ENCODE results near the gene SLC2A8.

The SLC2A8 gene

DNA sequence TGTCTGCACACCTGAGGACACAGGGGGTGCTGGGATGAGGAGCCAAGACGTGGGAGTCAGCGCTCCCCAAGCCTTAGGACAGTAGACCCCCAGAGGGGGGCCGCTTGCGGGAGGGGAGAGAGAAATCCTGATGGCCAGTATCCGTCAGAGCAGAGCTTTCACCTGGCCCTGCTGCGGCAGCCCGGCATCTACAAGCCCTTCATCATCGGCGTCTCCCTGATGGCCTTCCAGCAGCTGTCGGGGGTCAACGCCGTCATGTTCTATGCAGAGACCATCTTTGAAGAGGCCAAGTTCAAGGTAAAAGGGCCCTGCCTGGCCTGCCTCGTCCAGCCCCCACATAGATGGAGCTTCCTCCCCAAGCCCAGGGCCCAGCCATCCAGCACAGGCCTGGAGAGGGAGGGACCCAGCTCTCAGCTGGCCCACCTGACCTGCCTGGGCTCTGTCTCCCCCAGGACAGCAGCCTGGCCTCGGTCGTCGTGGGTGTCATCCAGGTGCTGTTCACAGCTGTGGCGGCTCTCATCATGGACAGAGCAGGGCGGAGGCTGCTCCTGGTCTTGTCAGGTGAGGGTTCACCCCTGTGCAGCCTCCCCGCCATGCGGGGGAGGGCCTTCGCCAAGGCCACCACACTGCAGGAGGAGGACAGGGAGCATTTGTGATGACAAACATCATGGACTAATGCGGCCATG lies 6.7 kb downstream of the SLC2A8 start:
- DNase-seq (ENCODE audit: low spot score): no peak

DNA sequence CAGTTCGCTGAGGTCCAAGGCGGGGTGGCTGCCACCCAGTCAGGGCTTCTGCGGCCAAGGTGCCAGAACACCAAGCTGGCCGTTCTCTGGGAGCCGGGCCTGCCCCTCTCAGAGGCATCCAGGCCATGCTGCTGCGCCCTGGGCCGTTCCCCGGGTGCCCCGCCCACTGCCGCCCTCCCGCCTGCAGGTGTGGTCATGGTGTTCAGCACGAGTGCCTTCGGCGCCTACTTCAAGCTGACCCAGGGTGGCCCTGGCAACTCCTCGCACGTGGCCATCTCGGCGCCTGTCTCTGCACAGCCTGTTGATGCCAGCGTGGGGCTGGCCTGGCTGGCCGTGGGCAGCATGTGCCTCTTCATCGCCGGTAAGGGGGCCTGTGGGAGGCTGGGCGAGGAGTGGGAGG lies 7.7 kb downstream of the SLC2A8 start:
- no peak for DNase-seq (ENCODE audit: low spot score)

DNA sequence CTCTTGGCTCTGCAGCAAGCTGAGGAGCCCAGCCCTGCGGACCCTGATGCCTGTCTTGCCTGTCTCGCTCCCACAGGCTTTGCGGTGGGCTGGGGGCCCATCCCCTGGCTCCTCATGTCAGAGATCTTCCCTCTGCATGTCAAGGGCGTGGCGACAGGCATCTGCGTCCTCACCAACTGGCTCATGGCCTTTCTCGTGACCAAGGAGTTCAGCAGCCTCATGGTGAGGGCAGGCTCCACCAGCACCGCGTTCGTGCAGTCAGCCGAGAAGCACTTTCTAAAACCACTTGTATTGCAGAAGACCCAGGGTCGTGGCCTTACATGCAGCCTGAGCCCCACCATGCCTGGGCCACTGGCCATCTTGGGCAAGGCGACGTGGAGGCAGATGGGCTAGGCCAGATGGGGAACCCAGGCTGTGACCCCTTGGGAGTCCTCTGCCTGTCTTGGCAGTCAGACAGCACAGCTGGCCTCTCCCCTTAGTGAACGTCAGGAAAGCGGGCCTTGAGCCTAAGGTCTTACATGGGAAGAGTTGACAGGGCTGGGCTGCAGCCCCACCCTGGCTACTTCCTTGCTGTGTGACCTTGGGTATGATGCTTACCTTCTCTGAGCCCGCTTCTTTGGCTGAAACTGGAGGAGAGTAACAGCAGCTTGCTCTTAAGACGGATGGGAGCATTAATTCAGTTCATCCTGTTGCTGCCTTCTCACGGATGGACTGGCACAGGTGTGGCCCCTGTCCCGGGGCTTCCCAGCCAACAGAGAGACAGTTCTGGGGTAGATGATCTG lies 8.6 kb downstream of the SLC2A8 start:
- no peak for DNase-seq (ENCODE audit: low spot score)

DNA sequence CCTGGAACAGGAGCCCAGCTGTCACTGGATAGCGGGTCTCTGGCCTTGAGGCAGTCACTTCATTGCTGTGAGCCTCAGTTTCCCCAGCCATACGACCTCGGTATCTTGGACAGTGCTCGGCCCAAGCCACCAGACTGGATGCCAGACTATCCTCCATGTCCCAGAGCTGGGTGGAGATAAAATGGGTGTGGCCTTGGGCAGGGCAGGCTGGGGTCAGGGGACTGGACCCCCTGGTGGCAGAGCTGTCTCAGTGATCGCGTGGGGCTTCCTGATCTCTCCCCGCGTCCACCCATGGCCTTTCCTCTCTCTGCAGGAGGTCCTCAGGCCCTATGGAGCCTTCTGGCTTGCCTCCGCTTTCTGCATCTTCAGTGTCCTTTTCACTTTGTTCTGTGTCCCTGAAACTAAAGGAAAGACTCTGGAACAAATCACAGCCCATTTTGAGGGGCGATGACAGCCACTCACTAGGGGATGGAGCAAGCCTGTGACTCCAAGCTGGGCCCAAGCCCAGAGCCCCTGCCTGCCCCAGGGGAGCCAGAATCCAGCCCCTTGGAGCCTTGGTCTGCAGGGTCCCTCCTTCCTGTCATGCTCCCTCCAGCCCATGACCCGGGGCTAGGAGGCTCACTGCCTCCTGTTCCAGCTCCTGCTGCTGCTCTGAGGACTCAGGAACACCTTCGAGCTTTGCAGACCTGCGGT lies 10.0 kb downstream of the SLC2A8 start:
- no peak for DNase-seq (ENCODE audit: low spot score)

DNA sequence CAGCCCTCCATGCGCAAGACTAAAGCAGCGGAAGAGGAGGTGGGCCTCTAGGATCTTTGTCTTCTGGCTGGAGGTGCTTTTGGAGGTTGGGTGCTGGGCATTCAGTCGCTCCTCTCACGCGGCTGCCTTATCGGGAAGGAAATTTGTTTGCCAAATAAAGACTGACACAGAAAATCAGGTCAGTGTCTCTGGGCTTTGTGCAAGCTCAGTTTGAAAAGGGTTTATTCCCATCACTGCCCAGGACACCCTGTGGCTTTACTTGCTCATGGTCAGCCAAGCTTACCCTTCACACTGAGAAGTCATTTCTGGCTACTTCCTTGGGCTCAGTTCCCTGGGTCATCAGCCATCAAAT lies 10.5 kb downstream of the SLC2A8 start:
- no peak for DNase-seq (ENCODE audit: low spot score)

DNA sequence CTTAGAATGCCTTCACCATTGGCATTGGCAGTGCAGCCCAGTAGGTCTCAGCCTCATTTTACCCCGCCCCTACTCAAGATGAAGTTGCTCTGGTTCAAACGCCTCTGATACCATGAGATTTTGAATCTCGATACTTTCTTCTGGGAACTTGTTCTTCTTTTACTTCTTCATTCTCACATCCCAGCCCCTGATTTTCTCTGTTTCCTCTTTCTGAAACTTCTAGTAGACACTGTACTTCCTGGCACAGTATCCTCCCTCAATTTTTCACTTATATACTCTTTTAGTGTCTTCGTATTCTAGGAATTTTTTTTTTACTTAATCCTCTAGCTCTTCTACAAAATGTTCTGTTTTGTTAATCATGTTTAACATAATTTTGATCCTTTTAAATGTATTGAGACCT lies 14.2 kb downstream of the SLC2A8 start:
- no peak for DNase-seq (ENCODE audit: low spot score)

DNA sequence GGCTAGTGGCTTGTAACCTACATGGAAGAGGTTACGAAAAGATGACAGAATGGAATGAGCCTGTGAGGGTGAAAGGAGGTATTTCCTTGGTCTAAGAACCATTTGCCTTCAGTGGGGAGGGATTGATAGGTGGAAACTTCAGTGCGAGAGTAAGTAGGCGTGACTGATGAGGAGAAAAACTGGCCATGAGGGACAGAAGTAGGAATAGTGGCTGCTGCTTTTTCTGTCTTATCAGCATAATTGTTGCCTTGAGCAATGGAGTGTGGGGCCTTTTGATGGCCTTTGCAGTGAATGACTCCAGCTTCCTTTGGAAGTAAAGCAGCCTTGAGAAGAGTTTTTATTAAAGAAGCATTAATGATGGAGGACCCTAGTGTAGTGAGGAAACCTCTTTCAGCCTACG lies 18.2 kb downstream of the SLC2A8 start:
- DNase-seq (ENCODE audit: low spot score): no peak

DNA sequence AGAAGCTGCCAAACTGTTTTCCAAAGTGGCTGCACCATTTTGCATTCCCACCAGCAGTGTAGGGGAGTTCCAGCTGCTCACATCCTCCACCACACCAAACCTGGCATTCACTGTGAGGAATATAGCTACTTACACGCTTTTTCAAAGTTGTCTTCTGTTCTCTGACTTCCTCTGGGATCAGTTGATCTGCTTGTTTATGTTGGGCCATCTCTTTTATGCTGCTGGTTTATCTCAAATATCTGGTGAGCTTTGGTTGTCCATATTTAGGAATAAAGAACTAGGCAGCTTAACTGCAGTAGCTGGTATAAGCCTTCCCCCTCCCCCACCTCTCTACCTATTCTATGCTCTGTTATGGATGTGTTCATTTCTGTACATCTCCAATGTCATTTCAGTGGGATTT lies 18.7 kb downstream of the SLC2A8 start:
- DNase-seq (ENCODE audit: low spot score): no peak

DNA sequence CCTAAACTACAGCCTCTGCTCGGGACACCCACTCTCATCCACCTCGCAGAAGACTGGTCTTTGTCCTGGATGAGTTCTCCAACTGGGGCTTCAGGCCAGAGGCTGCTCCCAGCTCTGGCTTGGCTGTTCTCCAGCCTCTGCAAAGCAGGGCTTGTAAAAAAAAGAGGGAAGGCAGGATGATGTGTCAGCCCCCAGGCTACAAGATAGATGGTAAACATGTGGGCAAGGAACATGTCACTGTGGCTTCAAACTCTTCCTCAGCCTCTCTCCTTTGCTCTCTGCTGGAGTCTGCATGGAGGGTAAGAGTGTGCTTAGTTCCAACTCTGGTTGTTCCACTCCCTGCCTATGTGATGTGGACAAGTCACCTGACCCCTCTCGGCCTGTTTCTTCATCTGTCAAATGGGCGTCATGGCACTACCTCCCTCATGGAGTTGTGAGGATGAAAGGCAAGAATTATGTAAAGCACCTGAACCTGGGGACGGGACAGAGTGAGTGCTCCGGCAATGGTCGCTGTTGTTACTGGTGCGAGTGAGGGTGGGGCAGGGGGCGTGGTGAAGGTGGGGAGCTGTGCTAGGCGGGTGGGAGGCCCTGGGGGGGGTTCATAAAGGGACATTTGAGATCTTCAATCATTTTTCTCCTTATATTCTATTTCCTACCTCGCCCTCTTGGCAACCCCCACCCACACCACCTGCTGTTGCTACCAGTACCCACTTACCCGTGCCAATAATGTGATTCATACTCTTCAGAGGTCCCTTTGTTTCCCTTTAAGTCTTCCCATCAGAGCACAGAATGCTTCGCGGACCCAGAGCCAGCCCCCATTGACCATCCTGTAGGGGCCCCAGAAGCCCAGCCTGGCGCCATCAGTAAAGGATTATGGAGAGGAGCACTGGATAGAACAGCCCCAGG lies 20.4 kb downstream of the SLC2A8 start:
- peak; percentile 72 for DNase-seq (ENCODE audit: low spot score)

DNA sequence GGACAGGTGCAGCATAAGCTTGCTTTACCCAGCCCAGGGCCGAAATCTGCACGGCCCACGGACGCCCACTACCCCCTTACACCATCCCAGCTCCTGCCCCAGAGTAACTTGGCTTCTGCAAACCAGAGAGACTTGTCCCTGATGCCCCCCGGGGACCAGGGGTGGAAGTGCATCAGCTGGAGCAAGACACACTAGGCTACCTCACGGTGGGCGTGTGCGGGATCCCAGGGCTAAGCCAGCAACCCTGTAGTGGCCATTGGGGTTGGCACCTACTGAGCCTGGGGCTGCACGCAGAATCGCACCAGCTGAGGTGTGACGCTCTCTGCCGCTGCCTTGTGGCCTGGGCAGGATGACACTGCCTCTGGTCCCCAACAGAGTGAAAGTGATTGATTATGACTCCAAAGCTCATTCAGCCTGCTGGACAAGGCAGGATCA lies 21.1 kb downstream of the SLC2A8 start:
- no peak for DNase-seq (ENCODE audit: low spot score)

DNA sequence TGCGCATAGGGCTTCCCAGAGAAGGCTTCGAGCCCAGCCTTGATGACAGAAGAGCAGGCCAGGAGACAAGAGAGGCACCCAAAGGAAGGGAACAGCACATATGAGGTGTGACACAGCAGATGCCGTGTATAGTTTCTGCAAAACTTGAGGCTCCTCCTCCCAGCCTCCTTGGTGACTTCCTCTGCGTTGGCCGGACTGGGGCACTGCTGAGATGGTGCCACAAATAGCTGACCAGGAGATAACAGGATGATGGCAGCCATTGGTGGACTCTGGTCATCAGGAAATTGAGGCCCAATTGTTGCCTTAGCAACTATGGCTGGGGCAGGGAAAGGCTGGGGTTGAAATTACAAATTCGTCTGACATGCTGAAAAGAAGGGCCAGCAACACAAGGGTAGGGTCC lies 22.4 kb downstream of the SLC2A8 start:
- DNase-seq (ENCODE audit: low spot score): no peak

DNA sequence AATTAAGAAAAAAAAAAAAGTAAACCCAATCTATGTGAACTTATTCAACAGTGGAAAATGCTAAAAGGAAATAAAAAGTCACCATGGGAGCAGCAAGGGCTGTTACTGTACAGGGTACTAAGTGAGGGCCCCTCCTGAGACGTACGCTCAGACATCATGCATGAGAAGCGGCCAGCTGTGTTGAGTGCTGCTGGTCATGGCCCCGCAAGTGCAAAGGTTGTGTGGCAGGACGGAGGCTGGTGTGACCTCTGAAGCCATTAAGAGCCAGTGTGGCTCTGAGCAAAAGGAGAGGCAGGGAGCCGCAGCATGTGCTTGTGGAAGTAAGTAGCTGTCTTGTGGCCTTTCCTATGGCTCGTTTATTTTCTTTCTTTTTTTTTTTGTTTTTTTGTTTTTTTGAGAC lies 24.1 kb downstream of the SLC2A8 start:
- DNase-seq (ENCODE audit: low spot score): no peak

DNA sequence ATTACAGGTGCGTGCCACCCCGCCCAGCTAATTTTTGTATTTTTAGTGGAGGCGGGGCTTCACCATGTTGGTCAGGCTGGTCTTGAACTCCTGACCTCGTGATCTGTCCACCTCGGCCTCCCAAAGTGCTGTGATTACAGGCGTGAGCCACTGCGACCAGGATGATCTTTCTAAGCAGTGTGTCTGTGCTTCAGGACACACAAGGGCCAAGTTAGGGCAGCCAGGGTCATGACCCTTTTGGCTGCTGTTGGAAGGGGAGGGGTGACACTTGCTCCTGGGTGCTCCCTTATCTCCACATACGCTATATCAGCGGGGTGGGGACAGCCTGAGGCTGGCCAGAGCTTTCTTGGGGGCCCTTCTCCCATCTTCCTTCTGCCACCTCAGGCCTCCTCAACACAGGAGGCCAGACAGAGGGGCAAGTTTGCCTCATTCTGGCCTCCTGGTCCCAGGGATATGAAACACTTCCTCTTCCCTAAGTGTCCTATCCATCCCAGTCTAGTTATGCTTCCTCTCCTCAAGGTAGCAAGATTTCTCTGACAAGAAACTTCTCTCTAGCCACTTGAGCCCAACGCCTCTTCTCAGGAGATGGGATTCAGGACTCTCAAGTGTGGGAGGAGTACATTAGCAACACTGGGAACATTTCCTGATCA lies 25.3 kb downstream of the SLC2A8 start:
- no peak for DNase-seq (ENCODE audit: low spot score)

DNA sequence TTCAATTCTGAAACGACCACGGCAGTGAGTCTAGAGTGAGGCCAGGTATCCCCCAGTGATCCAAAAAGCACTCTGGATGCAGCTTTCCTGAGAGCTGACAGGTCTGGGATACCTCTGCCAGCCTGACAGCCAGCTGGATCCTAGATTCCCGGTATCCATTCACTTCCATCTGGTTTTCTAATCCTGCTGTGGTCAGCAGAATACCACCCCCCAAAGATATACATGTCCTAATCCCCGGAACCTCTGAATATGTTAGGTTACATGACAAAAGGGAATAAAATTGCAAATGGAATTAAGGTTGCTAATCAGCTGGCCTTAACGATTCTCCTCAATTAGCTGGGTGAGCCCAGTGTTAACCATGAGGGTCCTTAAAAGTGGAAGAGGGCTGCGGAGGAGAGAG lies 25.8 kb downstream of the SLC2A8 start:
- no peak for DNase-seq (ENCODE audit: low spot score)

DNA sequence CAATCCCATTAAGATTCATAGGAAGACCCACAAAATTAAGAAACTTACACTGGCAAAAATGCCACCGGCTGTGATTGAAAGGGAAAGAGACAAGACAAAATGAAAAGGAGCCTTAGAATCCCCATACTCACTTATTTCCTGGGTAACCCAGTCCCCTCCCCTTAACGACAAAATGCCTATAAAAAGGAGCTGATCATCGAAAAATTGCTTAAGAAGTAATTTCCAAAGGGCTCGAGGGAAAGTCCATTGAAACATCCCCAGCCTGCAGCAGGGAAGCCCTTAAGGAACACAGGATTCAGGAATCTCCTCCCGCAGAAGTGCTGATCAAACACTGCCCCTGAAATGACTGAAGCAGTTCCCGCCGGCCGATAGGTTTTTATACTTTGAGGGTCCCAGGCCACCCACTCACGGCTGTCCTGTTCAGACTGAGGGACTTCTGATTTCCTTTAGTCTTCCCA lies 26.5 kb downstream of the SLC2A8 start:
- DNase-seq (ENCODE audit: low spot score): no peak

DNA sequence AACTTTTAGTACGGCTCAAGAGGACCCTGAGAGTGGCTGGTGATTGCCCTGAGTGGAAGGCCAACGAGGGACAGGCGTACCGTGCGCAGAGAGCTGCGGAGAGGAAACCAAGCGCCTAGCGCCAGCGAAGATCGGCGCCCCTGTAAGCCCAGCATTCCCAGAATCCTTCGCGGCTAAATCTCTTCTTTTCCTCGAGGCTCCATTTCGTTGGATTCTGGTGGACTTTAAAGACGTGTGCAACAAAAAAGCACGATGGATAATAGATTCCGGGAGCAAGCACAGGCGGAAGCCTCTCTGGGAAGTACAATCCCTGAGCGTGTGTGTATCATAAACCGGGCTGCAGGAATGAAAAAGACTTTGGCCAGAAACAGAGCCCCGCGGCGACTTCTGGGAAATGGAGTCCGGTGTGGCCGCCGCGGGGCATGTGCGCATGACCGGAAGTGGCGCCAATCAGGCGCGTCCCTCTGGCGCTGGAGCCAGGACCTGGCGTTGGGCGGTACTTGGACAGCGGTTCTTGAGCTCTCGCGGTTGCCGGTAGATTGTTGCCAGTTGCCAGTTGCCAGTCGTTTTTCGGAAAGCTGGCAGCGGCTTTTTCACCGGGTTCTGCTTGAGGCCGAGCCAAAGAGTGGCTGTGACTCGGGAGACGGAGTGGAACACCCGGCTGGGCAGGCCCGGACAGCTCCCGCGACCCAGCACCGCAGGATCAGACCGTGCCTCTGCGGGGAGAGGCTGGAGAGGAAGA lies 27.1 kb downstream of the SLC2A8 start, which contains the start of gene ZNF79:
TSS of gene ZNF79 (plus strand) at position 449 of the 742 bp plus-strand sequence. CDS start 406 bp downstream, outside the sequence.
- DNase-seq (ENCODE audit: low spot score): peak; percentile 92

DNA sequence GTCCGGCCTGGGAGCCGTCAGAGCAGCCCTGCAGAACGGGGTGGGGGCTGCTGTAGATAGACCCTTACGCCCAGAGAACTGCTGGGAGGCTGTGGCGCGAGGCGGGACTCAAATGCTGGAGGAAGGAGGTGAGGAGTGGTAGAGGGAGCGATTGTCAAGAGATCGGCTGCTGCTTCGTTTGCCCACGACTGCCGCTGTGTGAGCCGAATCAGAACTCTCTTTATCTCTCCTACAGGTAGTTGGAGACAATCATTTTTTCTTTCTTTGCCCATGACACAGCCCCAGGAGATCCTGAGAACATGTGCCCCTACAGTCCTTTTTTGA lies 27.7 kb downstream of the SLC2A8 start:
- no peak for DNase-seq (ENCODE audit: low spot score)

DNA sequence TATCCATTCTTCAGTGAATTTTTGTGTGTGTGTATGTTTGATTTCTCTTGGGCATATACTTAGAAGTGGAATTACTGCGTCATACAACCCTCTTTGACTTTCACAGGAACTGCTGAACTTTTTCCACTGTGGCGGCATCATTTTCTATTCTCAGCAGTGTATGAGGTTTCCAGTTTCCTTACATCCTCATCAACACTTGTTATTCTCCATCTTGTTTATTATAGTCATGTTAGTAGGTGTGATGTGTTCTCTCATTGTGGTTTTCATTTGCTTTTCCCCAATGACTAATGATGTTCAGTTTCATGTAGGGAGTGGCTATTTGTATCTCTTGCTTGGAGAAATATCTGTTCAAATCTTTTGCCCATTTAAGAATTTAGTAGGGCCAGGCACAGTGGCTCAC lies 29.8 kb downstream of the SLC2A8 start:
- no peak for DNase-seq (ENCODE audit: low spot score)

DNA sequence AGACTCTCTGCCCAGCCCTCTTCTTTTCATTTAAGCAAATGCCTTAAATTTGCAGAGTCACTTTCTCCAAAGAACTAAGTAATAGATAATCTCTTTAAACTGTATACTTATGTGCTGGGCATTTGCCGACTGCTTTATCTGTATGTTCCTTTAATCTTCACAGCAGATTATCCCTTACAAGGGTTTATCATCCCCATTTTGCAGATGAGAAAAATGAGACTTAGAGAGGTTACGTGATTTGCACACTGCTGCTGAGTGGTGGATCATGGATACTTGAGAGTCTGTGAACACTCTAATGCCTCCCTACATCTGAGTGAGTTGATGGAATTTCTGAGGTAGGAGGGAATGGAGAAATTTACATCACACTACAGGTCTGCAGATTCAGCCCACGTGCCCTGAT lies 31.4 kb downstream of the SLC2A8 start:
- DNase-seq (ENCODE audit: low spot score): no peak

DNA sequence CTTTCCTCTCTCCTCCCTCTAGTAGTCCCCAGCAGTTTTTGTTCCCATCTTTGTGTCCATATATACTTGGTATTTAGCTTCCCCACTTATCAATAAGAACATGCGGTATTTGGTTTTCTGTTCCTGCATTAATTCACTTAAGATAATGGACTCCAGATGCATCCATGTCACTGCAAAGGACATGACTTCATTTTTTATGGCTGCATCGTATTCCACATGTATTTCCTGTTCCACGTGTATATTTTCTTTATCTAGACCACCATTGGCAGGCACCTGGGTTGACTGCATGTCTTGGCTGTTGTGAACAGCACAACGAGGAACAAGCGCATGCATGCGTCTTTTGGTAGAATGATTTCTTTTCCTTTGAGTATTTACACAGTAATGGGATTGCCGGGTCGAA lies 33.4 kb downstream of the SLC2A8 start:
- no peak for DNase-seq (ENCODE audit: low spot score)

All from LoVo (cell line).